22Rv1 (cell line): Measurements from ENCODE around the gene NUP205.
"Not testable (repeated sequence)": the region's sequence is repeated elsewhere in the genome, so short reads cannot be mapped to it uniquely, and the experiment has no call there.

Experiments used
- CTCF ChIP-seq: fragments of 450-650 bp; IDR thresholded peaks from 2 replicates; pipeline ENCODE4 v1.5.1; 2017; ENCODE audit warnings: mild to moderate bottlenecking
- ZFX ChIP-seq: fragments of 450-650 bp; IDR thresholded peaks from 2 replicates; pipeline ENCODE4 v1.6.1; 2017; ENCODE audit warnings: antibody characterized with exemption, borderline replicate concordance

GRCh38 chr7:135668852-135669395 lies 111.2 kb downstream of the NUP205 start:
- not testable (repeated sequence) for TF ChIP-seq CTCF, ZFX
